Hippocampal formation (tissue), 2 donors: ENCODE results near the gene USP10.

ENCODE experiments used
- DNase-seq, 2 donors: peaks; one replicate each; lab custom pipeline; 2025; lab: John Stamatoyannopoulos, UW

Gene USP10

DNA sequence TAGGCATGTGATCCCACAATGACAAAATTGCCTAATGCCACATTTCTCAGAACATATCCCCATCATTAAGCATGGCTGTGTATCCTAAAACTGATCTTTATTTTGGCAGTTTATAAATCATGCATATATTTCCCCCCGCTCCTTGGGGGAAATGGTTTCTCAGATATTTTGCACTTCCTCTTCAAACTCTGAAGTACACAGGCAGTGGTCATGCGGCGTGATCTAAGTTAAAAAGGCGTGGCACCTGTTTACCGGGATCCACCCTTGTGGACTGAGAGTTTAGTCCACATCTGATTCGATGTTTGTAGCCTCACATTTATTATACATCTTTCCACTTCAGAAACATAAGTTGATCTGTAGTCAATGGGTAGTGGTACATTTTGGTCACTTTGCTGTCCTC is 51.4 kb downstream of the USP10 start:
- no peak for DNase-seq

DNA sequence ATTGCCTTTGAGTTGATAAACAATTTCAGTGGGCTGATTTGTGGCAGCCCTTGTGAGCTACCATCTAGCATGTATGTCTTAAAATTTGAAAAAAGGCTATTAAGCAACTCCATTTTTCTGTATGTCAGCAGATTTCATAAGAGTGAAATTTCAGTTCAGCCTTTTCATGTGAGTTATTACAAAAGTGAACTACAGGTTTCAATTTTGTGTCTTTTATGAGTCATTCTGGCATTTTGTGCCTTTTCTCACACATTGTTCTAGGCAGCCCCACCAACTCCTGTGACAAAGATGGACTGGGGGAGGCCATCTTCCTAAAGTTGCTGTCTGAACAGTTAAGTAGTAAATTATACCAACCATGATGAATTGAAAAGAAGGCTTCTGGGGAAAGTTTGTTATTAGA is 52.1 kb downstream of the USP10 start:
- no peak for DNase-seq

DNA sequence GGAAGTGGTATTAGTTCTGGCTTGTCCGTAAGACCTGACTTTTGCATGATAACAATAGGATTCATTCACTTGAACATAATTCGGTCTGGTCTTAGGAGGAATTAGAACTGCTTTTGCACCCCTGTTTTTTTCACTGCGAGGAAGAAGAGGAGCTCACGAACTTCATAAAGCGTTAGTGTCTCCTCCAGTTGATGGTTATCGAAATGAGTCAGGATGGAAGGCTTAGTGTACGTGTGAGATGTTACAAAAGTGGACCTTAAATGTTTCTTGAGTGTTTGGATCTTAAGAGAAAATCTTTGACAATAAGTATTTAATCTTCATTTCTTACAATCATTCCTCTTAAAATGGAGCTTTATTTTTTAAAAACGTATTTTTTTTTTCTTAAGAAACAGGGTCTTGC is 52.8 kb downstream of the USP10 start:
- no peak for DNase-seq

DNA sequence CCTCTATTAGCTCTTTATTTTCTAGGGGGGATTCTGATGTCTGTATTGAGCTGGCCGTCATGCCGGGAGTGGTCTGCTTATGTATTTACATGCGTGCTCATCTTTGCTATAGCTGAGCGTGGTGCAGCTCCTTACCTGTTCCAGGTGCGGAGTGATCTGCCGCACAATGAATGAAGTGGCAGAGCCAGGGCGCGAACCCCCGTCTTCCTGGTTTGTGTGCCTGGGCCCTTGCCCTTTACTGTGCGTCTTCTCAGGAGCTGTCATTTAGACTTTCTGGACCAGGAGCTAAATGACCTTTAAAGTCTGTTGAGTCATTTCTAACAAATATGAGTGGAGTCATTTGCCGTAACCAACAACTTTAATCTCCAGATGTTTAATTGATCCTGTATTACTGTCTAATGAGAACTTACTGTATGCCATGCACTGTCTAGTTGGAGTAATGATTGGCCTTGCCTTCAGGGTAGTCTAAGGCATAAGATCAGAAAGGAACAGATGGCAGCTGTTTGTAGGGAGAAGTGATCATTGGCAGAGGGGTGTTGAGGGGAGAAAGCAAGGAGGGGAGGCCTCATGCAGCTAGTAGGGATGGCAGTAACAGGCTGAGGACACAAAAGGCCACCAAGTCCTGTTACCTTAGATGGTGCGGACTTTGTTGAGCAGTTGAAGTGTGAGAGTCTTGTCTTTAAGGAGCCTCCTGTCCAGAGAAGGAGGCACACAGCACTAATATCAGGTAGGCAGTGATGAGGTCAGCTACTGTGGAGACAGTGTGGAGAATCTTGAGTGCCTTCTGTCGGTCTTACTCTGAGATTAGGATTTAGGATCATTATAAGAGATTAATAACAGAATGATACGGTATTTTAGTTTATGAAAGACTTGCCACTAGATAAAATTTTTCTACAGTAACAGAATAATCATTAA is 53.9 kb downstream of the USP10 start:
- no peak for DNase-seq

DNA sequence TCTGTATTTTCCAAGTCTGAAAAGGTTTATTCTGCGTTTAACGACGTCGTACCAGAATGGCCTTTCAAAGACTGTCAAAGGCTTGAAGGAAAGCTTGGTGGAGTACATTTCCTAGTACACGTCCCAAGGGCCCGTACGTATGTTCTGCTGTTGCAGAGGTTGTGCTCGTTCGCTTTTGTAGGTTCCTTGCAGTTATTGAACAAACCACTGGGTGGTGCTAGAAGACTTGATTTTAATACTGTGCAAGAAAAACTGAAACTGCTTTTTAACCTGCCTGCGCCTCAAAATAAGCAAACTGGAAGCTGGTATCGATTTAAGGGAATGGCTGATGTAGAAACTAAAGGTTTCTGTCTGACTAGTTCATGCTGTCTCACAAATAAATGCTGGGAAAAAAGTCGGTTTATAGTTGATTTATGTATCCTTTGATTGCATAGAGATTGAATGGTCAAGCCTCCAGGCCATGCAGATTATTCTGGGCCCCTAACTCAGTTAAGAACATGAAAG is 54.6 kb downstream of the USP10 start:
- DNase-seq = peak; percentile 42 to 66

DNA sequence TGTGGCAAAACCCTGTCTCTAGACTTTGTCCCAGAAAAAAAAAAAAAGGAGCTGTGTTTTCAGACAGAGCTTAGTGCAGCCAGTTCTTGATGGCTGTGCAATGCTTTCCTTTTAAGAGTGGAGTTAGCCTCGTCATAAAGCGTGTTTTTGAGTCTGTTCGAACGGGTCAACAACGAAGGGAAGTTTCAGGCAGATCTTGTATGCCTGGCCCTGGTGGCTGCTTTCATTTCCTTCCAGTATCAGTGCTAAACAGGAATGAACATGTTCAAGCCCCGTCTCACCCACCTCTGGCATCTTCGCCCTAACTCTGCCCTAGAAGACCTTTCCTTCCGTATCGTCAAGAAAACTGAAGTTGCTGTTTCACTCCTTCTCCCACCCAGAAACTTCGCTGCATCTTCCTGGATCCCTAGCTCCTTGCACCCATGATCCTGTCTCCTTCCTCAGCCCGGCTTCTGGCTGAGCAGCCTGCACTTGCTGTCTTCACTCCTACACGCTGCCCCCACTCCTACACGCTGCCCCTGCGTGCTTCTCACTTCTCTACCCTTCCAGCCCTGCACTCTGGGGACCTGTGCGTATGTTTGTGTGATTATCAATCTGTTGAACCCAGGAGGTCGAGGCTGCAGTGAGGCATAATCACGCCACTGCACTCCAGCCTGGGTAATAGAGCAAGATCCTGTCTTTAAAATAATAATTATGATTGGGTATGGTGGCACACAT is 55.3 kb downstream of the USP10 start:
- no peak for DNase-seq

DNA sequence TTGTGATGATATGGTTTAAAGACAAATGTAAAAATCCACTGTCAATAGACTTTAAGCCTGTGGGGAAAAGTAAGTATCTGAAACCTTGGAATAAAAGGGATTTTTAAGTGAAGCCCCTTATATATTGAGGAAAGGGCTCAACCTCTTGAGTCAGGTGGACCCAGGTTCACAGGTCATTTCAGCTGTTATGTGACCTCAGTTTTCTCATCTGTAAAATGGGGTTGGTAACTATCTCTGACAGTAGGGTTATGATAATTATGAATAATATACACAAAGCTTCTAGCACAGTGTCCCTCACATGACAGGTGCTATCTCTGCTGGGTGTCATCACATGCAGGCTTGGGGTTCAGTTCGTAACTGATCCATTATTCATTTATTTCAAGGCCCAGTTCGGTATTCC is 57.0 kb downstream of the USP10 start:
- DNase-seq = no peak

DNA sequence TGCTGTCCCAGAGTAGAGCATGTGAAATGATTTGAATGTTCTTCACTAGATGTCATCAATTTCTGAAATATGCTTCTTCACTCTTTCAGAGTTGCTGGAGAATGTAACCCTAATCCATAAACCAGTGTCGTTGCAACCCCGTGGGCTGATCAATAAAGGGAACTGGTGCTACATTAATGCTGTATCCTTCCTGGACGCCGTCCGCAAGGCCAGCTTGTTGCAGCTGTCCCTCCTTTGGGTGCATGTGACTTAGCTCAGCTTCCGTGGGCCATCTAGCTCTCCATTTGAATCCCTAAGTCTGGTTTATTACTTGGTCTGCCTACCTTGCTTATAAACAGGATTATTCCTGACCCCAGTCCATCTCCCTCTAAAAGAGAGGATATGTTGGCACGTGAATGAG is 58.8 kb downstream of the USP10 start:
- DNase-seq = no peak

DNA sequence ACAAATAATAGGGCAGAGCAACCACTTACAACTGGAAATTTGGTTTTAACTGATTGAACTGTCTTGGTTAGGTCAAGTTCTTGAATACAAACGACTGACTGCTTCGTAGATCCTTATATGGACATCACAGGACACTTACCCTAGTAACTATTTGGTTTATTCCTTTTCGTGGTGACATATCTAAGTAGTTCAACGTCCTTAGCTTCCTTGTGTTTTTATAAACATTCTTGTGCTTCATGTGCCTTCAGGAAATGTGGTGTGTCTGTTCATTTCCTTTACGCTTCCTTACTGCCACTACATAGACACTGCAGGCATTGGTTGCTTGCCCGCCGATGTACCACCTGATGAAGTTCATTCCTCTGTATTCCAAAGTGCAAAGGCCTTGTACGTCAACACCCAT is 59.3 kb downstream of the USP10 start:
- no peak for DNase-seq

DNA sequence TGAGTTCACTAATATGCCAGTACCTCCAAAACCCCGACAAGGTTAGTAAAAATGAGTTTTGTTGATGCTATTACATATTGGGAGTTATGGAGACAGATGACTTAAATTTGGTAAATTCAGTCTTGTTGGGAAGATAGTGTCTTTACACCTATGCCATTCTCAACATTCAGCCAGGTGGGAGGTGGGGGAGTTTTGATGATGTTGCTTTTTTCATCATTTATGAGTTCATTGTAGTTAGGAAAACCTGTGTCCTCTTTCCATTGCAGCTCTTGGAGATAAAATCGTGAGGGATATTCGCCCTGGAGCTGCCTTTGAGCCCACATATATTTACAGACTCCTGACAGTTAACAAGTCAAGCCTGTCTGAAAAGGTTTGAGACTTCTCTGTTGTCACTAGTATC is 60.1 kb downstream of the USP10 start:
- DNase-seq = no peak

DNA sequence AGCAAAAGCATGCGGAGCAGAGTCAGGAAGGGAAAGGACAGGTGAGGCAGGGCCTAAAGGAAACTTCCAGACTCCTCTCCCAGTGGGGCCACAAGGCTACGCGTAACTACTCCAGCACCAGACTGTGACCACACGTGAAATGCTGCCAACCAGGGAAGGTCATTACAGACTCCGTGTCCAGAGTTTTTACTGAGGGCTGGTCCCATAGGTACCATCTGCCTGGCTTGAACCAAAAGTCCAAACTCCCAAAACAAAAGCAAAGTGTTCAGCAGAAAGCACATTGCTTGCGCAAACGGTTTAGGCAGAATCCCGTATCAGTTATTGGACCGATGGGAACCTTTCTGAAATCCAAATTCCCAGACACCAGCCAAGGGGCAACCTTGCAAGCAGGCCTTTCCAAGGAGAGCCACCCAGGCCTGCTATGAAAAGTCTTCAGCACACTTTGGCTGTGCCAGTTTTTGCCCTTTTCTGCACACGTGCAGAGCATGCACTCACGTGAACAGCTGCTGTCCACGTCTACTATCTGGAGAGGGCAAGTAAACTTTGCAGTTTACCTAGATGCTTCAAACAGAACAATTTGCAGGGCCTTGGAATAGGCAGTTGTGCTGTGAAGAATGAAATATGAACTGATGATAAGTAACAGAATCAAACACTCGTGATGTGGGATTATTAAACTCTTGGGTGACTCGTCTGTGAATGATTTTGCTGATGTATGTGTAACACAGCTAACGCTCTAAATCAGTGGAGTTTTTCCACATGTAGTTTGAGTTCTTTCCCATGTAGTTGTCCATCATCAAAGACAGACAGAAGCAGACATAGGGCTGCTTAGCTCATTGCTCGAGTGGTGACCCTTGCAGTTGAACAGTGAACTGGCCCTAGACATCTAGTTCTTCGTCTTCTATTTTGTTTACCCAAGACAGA is 61.9 kb downstream of the USP10 start:
- no peak for DNase-seq

DNA sequence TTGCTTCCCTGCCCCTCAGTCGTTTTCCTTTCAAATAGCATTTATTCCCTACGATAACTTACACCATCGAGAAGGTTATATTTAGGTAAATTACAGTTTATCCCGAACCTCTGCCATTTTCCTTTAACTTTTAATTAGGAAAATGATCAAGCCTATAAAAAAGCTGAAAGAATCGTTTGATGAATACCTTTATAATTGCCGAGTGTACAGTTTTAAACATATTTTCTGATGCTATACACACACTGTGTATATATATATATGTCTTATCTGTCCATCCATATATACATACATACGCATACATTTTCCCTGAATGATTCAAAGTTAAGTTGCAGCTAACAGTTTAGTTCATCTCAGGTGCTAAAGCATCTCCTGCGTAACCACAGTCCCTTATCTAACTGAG is 63.4 kb downstream of the USP10 start:
- no peak for DNase-seq

DNA sequence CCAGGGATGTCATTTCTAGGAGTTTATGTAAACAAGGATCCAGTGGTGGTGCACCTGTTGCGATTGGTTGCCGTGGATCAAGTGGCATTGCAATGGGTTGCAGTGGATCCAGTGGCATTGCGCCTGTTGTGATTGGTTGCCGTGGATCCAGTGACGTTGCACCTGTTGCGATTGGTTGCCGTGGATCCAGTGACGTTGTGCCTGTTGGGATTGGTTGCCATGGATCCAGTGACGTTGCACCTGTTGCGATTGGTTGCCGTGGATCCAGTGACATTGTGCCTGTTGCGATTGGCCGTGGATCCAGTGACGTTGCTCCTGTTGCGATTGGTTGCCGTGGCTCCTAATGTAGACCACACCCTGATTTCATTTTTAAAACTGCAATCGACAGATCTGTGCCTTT is 63.8 kb downstream of the USP10 start:
- no peak for DNase-seq

DNA sequence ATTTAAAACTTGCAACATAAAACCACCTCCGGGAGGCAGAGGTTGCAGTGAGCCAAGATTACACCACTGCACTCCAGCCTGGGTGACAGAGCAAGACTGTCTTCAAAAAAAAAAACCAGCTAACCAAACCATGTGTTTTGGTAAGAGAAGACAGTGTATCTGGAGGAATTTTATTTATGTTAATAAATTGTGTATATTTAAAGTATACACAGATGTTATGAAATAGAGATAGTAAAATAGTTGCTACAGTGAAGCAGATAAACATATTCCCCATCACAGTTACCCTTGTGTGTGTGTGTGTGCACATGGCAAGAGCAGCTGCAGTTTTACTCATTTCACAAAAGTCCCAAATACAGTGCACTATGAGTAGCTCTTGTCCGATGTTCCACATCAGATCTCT is 65.2 kb downstream of the USP10 start:
- no peak for DNase-seq

DNA sequence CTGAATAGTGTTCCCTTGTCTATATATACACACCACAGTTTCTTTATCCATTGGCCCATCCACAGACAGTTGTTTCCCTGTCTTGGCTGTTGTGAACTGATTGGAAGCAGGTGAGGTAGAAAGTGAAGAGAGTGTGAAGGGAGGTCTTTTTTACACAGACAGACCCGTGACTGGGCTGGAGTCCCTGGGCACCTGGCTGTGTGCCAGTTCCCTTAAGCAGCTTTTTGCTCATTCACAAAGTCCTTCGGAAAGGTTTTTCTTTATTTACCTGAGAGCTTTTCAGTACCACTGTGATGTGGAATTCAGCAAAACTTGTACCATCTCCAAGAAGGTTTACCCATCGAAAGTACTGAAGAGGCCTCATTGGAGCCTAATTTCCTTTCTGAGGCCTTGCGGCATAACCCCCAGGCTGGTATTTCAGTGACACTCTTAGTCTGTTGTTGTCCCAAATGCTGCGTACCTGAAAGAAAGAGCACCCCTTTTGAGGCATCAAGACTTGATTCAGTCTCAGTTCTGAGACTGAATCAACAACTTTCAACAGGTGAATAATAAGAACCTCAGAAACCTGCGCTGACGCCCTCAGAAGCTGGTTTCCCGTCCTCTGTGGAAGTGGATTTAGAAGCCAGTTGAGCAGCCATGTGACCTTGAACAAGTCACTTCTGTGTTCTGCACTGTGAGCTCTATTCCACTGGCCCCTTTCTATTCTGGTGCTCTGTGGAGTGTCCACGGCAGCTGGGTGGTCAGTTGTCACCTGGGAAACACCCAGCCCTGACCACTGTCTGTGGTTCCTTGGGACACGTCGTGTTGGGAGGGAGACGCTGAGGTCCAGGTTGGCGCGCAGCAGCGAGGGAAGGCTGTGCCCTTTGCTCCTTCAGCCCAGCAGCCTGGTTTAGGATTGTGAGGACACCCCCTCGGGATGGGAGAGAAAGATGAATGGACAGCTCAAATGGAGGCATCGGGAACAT is 66.1 kb downstream of the USP10 start:
- no peak for DNase-seq

DNA sequence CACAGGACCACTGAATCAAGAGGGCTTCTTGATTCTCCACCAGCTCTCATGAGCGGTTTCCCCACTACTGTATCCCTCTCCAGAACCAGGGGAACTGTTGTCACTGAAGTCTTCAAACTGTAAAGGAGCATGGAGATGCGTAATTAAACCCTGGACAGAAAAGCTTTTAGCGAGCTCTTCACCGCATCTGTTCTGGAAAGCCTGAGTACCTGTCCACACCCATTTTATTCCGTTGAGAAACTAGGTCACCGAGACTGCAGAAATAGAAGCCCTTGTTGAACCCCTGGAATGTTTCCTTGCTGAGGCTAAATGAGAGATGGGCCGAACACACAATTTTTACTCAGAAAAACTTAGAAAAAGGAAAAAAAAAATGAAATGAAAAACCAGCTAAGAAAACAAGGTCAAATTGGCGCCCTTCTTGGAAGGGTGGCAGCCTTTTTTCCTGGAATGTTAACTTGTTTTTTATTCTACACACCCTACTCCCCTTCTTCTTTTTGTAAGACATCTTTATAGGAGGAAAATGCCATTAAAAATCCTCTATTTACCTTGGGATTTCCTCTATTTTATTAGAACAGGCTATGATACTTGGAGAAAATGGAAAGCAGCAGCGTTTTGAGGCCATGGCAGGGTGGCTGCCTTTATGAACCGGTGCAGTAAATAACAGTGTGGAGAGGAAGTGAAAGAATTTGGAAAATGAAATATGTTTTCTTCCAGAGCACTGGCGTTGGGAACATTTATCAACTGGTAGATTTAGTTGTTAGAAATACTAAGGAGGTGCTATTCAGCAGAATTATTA is 67.4 kb downstream of the USP10 start:
- DNase-seq = no peak

DNA sequence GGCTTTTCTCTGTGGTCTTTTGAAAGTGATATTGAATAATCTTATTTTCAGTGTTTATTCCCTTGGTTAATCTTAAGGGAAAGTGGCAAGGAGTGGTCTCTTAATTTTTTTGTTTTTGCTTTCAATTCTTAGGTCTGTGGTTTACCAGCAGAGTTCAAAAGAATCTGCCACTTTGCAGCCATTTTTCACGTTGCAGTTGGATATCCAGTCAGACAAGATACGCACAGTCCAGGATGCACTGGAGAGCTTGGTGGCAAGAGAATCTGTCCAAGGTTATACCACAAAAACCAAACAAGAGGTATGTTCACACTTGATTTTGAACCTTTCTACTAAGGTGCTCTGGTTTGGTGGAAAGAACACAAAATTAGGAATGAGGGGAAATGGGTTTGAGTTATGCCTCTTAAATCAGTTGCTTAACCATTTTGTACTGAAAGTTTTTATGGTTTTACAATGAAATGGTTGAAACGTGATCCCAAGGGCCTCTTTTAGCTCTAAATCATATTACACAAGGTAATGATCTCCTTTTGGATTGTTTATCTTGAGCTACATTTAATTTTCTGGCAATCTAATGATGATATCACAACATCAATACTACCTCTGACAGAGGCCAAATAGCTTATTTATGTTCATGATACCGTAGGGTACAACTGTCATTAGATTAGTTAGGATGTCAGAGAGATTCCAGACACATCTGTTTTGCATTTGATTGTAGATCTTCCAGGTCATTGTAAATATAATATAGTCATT is 68.4 kb downstream of the USP10 start:
- DNase-seq = no peak

DNA sequence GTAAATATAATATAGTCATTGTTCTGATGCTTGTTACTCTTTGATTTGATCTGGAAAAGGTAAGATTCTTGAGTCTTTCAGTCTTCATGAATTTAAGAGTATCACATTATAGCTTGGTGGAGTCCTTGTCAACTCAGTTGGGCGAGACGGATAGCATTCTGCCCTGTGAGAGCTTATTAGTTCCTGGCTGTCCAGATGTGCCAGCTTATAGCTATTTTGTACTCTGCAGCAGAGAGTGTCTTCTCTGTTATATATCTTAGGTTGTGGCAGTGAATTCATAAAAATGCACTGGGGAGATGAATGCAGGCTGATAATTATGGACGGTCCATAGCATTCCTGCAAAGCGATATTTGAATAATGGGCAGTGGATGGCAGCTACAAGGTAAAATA is 69.0 kb downstream of the USP10 start:
- no peak for DNase-seq

DNA sequence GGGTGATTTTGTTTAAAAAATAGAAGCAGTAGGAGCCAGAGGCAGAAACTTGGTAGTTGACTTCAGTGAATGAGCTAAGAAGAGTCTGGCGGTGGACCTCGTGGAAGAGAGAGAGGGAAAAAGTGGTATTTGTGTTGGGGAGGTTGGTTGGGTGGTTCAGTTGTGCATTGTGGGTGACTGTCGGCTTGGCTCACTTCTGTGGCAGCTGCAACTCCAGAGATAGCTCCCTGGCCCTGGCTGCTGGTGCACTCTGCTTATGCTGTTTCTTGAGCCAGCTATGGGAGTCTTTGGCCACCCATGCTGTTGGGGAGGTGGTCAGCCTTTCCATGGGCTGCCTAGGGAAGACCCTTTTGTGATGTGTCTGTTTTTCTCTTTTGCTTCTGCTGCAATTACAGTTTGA is 69.6 kb downstream of the USP10 start:
- DNase-seq = no peak
